Type B pancreatic cell (in vitro differentiated cells): ENCODE measurements around the gene MEIS2. TPM values are rescaled to one million over a fixed set of nuclear protein-coding genes. Genes with fewer than 3 reads are reported as not detected.

ENCODE experiments used
- DNase-seq: peaks from one replicate; pipeline ENCODE4 v3.0.0; 2021; ENCODE audit warnings: mixed read lengths; ENCODE audit not compliant: unreplicated experiment; ENCODE audit errors: extremely low spot score
- H3K27ac Mint-ChIP-seq: 2 replicates; pipeline ENCODE4 v1.8.0; 2021; ENCODE audit warnings: mild to moderate bottlenecking, mixed read lengths
- H3K27me3 Mint-ChIP-seq: 2 replicates; pipeline ENCODE4 v1.8.0; 2021; ENCODE audit warnings: mixed read lengths
- H3K36me3 Mint-ChIP-seq: 2 replicates; pipeline ENCODE4 v1.8.0; 2021; ENCODE audit warnings: mixed read lengths
- H3K4me1 Mint-ChIP-seq: one replicate; pipeline ENCODE4 v1.8.0; 2021; ENCODE audit warnings: mixed read lengths; ENCODE audit not compliant: unreplicated experiment
- H3K4me3 Mint-ChIP-seq: 2 replicates; pipeline ENCODE4 v1.8.0; 2021; ENCODE audit warnings: mild to moderate bottlenecking, mixed read lengths
- H3K9me3 Mint-ChIP-seq: 2 replicates; pipeline ENCODE4 v1.8.0; 2021; ENCODE audit warnings: mixed read lengths
- CTCF ChIP-seq: fragments of 200-600 bp; sonication (generic); conservative IDR thresholded peaks from 2 replicates; pipeline ENCODE4 v1.5.0; 2021; ENCODE audit warnings: antibody characterized with exemption, mild to moderate bottlenecking
- total RNA-seq: library from RNA; stranded (reverse); gene quantifications from 2 replicates; pipeline ENCODE4 v1.2.1, GENCODE V29; 2021; ENCODE audit warnings: low replicate concordance

Gene MEIS2
- total RNA-seq, 1 donor from 2014 or later: 211 TPM

GRCh38 chr15:37002041-37002672 lies 98.2 kb downstream of the MEIS2 start:
- no peak overlapping the region for H3K27ac Mint-ChIP-seq

GRCh38 chr15:37001417-37001816 lies 98.9 kb downstream of the MEIS2 start:
- no peak for DNase-seq
- TF ChIP-seq CTCF: no peak
- H3K27me3 Mint-ChIP-seq: no peaks in the 10 kb centered on the region
- H3K4me3 Mint-ChIP-seq: no peak overlapping the region
- H3K9me3 Mint-ChIP-seq: peaks cover 12% of the 10 kb centered on the region
- peaks cover 26% of the 10 kb centered on the region for H3K4me1 Mint-ChIP-seq
- H3K27ac Mint-ChIP-seq: no peak overlapping the region
- H3K36me3 Mint-ChIP-seq: peaks cover 67% of the 10 kb centered on the region

More at GRCh38 chr15:37002041-37002672, 98.2 kb downstream of the MEIS2 start:
- TF ChIP-seq CTCF: no peak
- DNase-seq: no peak
- Mint-ChIP-seq H3K36me3 (peaks cover 64% of the 10 kb centered on the region), H3K9me3 (peaks cover 12% of the 10 kb centered on the region), H3K27me3 (no peaks in the 10 kb centered on the region), H3K4me1 (peaks cover 19% of the 10 kb centered on the region), H3K4me3 (no peak overlapping the region)

GRCh38 chr15:36999778-37000177 lies 100.6 kb downstream of the MEIS2 start:
- Mint-ChIP-seq H3K36me3 (peaks cover 60% of the 10 kb centered on the region), H3K4me1 (peaks cover 35% of the 10 kb centered on the region), H3K4me3 (no peak overlapping the region), H3K27ac (no peak overlapping the region), H3K27me3 (no peaks in the 10 kb centered on the region), H3K9me3 (peaks cover 12% of the 10 kb centered on the region)
- DNase-seq: no peak
- no peak for TF ChIP-seq CTCF

GRCh38 chr15:36996538-36997181 lies 103.7 kb downstream of the MEIS2 start:
- no peak overlapping the region for H3K4me3 Mint-ChIP-seq
- no peak for DNase-seq
- H3K9me3 Mint-ChIP-seq: peaks cover 7% of the 10 kb centered on the region
- H3K4me1 Mint-ChIP-seq: peaks cover 47% of the 10 kb centered on the region
- peaks cover 56% of the 10 kb centered on the region for H3K36me3 Mint-ChIP-seq
- peak overlapping the region; percentile 55 for H3K27ac Mint-ChIP-seq
- H3K27me3 Mint-ChIP-seq: no peaks in the 10 kb centered on the region
- no peak for TF ChIP-seq CTCF

GRCh38 chr15:36996121-36996520 lies 104.2 kb downstream of the MEIS2 start:
- peak overlapping the region; percentile 55 for H3K27ac Mint-ChIP-seq
- peaks cover 44% of the 10 kb centered on the region for H3K4me1 Mint-ChIP-seq
- peaks cover 7% of the 10 kb centered on the region for H3K9me3 Mint-ChIP-seq
- H3K4me3 Mint-ChIP-seq: no peak overlapping the region
- no peaks in the 10 kb centered on the region for H3K27me3 Mint-ChIP-seq
- no peak for DNase-seq
- TF ChIP-seq CTCF: peak; percentile 20
- H3K36me3 Mint-ChIP-seq: peaks cover 54% of the 10 kb centered on the region
